Mucosa of rectum (tissue), 2 donors: ENCODE results near the gene FAM20B.
"Not testable (repeated sequence)": the region's sequence is repeated elsewhere in the genome, so short reads cannot be mapped to it uniquely, and the experiment has no call there.

ENCODE experiments used
- H3K27ac ChIP-seq, 2 donors: one replicate each; pipeline ENCODE4 v1.7.0; 2013; ENCODE audit warnings: inconsistent platforms in 2 of 2, low read depth in 2 of 2, low read length in 2 of 2
- H3K27me3 ChIP-seq, 2 donors: one replicate each; pipeline ENCODE4 v1.7.0; 2013; ENCODE audit warnings: low read length in 2 of 2; ENCODE audit not compliant: control insufficient read depth in 2 of 2, insufficient read depth in 2 of 2
- H3K36me3 ChIP-seq, 2 donors: one replicate each; pipeline ENCODE4 v1.7.0; 2013; ENCODE audit warnings: low read length in 2 of 2; ENCODE audit not compliant: control insufficient read depth in 2 of 2, insufficient read depth in 2 of 2
- H3K4me1 ChIP-seq, 2 donors: one replicate each; pipeline ENCODE4 v1.7.0; 2013; ENCODE audit warnings: low read length in 2 of 2, mild to moderate bottlenecking in 1 of 2; ENCODE audit not compliant: control insufficient read depth in 2 of 2, insufficient read depth in 2 of 2
- H3K4me3 ChIP-seq, 2 donors: one replicate each; pipeline ENCODE4 v1.7.0; 2013; ENCODE audit warnings: low read length in 2 of 2
- H3K9ac ChIP-seq, 2 donors: one replicate each; pipeline ENCODE4 v1.7.0; 2013; ENCODE audit warnings: low read length in 2 of 2, low read depth in 1 of 2, mild to moderate bottlenecking in 1 of 2
- H3K9me3 ChIP-seq, 2 donors: one replicate each; pipeline ENCODE4 v1.7.0; 2013; ENCODE audit warnings: low read length in 2 of 2; ENCODE audit not compliant: control insufficient read depth in 2 of 2
- donor health status: healthy.
- donor health status: Normal muscosa, but diverticular disease.

Gene FAM20B

GRCh38 chr1:179025125-179025974 lies at the start of gene FAM20B:
Gene FAM20B, plus strand, starts transcription at chr1:179025894. Its CDS starts 17,954 bp downstream, at chr1:179043848.
- peak within 1 kb of the TSS; percentile 84 to 93 for H3K4me3 ChIP-seq
- H3K9me3 ChIP-seq = no peaks in the 10 kb centered on the region
- H3K4me1 ChIP-seq = peaks cover 32 to 36% of the 10 kb centered on the region in 2 donors
- no peaks in the 10 kb centered on the region for H3K27me3 ChIP-seq
- H3K27ac ChIP-seq = peak within 1 kb of the TSS; percentile 95 to 97
- peak within 1 kb of the TSS; percentile 92 to 97 for H3K9ac ChIP-seq
- H3K36me3 ChIP-seq = no peaks in the 10 kb centered on the region

- Histone ChIP-seq H3K36me3 (no peaks in the 10 kb centered on the region), H3K4me1 (no peaks in the 10 kb centered on the region), H3K9me3 (no peaks in the 10 kb centered on the region)
Observed at GRCh38 chr1:178976541-178976940, 49.2 kb upstream of the FAM20B start.

GRCh38 chr1:178986204-178986603 lies 39.5 kb upstream of the FAM20B start:
- Histone ChIP-seq H3K9ac (no peak overlapping the region), H3K36me3 (no peaks in the 10 kb centered on the region), H3K9me3 (no peaks in the 10 kb centered on the region), H3K27me3 (no peaks in the 10 kb centered on the region), H3K4me1 (no peaks in the 10 kb centered on the region), H3K4me3 (no peak overlapping the region), H3K27ac (no peak overlapping the region)

More at GRCh38 chr1:178976541-178976940, 49.2 kb upstream of the FAM20B start:
- Histone ChIP-seq H3K27me3 (no peaks in the 10 kb centered on the region), H3K9ac (no peak overlapping the region), H3K4me3 (no peak overlapping the region), H3K27ac (no peak overlapping the region)

- not testable (repeated sequence) for H3K4me1 ChIP-seq, H3K27ac ChIP-seq, H3K4me3 ChIP-seq, H3K9ac ChIP-seq, H3K27me3 ChIP-seq, H3K9me3 ChIP-seq, H3K36me3 ChIP-seq
Observed at GRCh38 chr1:178988198-178988597, 37.5 kb upstream of the FAM20B start.

GRCh38 chr1:178993559-178993958 lies 32.1 kb upstream of the FAM20B start:
- H3K4me3 ChIP-seq = no peak overlapping the region
- no peaks in the 10 kb centered on the region for H3K36me3 ChIP-seq
- H3K27me3 ChIP-seq = no peaks in the 10 kb centered on the region
- H3K27ac ChIP-seq = no peak overlapping the region
- H3K4me1 ChIP-seq = no peaks in the 10 kb centered on the region
- H3K9ac ChIP-seq = no peak overlapping the region
- H3K9me3 ChIP-seq = no peaks in the 10 kb centered on the region

- Histone ChIP-seq H3K9ac (no peak overlapping the region), H3K27ac (no peak overlapping the region), H3K36me3 (no peaks in the 10 kb centered on the region), H3K4me3 (no peak overlapping the region), H3K4me1 (peaks cover 0 to 2% of the 10 kb centered on the region in 2 donors), H3K9me3 (no peaks in the 10 kb centered on the region), H3K27me3 (no peaks in the 10 kb centered on the region)
Observed at GRCh38 chr1:178997428-178997827, 28.3 kb upstream of the FAM20B start.

- Histone ChIP-seq H3K4me1 (peaks cover 6 to 10% of the 10 kb centered on the region in 2 donors), H3K9me3 (no peaks in the 10 kb centered on the region), H3K27me3 (no peaks in the 10 kb centered on the region), H3K36me3 (no peaks in the 10 kb centered on the region), H3K4me3 (no peak overlapping the region), H3K27ac (no peak overlapping the region), H3K9ac (no peak overlapping the region)
Observed at GRCh38 chr1:178998295-178998694, 27.4 kb upstream of the FAM20B start.

GRCh38 chr1:178999061-178999460 lies 26.6 kb upstream of the FAM20B start:
- H3K4me3 ChIP-seq = no peak overlapping the region
- H3K9me3 ChIP-seq = no peaks in the 10 kb centered on the region
- no peaks in the 10 kb centered on the region for H3K27me3 ChIP-seq
- no peaks in the 10 kb centered on the region for H3K36me3 ChIP-seq
- no peak overlapping the region for H3K9ac ChIP-seq
- peaks cover 12 to 15% of the 10 kb centered on the region in 2 donors for H3K4me1 ChIP-seq
- H3K27ac ChIP-seq = no peak overlapping the region

- no peaks in the 10 kb centered on the region for H3K27me3 ChIP-seq
- no peaks in the 10 kb centered on the region for H3K36me3 ChIP-seq
- no peak overlapping the region for H3K4me3 ChIP-seq
- no peaks in the 10 kb centered on the region for H3K9me3 ChIP-seq
- peaks cover 12 to 16% of the 10 kb centered on the region in 2 donors for H3K4me1 ChIP-seq
- no peak overlapping the region for H3K27ac ChIP-seq
- no peak overlapping the region for H3K9ac ChIP-seq
Observed at GRCh38 chr1:179001451-179001850, 24.2 kb upstream of the FAM20B start.

GRCh38 chr1:179002064-179002463 lies 23.6 kb upstream of the FAM20B start:
- not testable (repeated sequence) for H3K36me3 ChIP-seq, H3K27ac ChIP-seq, H3K4me3 ChIP-seq, H3K9ac ChIP-seq, H3K9me3 ChIP-seq, H3K27me3 ChIP-seq
- peaks cover 12 to 16% of the 10 kb centered on the region in 2 donors for H3K4me1 ChIP-seq
